ENCODE data around the gene XRCC3.

DNA sequence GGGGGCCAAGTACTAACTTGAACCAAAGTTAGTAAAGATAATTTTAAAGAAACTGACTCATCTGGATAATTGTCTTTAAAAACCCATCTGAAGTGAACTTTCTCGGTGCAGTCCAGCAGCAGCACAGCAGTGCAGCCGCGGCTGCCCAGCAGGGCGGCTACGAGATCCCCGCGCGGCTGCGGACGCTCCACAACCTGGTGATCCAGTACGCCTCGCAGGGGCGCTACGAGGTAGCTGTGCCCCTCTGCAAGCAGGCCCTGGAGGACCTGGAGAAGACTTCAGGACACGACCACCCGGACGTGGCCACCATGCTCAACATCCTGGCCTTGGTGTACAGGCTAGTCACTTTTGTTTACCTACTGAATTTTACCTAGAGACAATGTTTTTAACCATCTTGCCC lies 52.7 kb downstream of the XRCC3 start:
- TF ChIP-seq, protein P1, sequence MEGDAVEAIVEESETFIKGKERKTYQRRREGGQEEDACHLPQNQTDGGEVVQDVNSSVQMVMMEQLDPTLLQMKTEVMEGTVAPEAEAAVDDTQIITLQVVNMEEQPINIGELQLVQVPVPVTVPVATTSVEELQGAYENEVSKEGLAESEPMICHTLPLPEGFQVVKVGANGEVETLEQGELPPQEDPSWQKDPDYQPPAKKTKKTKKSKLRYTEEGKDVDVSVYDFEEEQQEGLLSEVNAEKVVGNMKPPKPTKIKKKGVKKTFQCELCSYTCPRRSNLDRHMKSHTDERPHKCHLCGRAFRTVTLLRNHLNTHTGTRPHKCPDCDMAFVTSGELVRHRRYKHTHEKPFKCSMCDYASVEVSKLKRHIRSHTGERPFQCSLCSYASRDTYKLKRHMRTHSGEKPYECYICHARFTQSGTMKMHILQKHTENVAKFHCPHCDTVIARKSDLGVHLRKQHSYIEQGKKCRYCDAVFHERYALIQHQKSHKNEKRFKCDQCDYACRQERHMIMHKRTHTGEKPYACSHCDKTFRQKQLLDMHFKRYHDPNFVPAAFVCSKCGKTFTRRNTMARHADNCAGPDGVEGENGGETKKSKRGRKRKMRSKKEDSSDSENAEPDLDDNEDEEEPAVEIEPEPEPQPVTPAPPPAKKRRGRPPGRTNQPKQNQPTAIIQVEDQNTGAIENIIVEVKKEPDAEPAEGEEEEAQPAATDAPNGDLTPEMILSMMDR (IDR thresholded peaks at IDR 0.05; ENCODE audit: insufficient read depth, low read depth, low read length) = no peak
- TF ChIP-seq EZH2 (IDR thresholded peaks at IDR 0.05; ENCODE audit: insufficient read depth, low read length) = no peak
